HS-5 (cell line): ENCODE measurements around the gene FBLN2.

Experiments
- DNase-seq: peaks from one replicate; pipeline ENCODE4 v3.0.0-alpha.2; 2012; ENCODE audit warnings: low read depth

Gene FBLN2

DNA sequence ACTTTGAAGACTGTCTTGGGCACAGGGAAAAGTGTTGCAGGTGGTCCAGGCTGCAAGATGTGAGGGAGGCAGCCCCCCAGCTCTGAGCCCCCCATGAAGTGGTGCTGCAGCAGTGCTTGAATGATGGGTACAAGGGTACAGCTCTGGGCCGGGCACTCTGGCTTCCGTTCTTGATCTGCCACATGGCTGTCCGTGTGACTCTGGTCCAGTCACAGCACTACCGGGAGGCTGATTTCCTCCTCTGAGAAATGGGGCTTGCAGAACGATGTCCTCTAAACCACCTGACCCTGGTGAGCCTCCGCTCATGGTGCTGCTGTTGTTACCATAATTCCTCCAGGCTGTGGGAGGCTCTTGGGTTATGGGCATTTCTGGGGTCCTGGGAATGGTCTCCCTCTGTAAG is 75.1 kb downstream of the FBLN2 start:
- DNase-seq, result no peak

DNA sequence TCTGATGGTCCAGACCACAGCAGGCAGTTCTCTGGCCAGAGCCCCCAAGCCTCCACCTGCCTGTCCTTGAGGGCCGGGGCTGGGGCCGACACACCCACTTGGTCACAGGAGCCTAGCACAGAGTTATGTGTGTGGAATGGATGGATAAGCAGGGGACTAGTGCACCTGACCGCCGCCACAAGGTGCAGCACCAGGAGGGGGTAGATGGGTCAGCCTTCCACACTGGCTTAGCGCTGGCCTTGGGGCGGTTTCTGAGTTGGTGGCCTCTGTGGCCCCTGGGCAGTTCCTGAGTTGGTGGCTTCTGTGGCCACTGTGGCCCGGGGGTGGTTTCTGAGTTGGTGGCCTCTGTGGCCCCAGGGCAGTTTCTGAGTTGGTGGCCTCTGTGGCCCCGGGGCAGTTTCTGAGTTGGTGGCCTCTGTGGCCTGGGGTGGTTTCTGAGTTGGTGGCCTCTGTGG is 75.8 kb downstream of the FBLN2 start:
- DNase-seq, result no peak

DNA sequence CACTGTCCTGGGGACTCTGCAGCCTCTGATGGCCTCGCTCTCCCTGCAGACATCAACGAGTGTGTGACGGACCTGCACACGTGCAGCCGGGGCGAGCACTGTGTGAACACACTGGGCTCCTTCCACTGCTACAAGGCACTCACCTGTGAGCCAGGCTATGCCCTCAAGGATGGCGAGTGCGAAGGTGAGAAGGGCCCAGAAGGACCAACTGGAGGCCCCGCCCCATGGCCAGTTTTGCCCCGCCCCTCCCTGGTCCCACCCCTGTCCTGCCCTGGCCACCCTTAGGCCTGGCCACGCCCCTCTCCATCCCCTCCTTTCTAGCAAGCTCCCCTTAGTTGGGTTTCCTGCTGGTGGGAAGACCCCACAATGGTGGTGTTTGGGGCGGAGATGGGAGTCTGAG is 77.5 kb downstream of the FBLN2 start:
- no peak for DNase-seq

DNA sequence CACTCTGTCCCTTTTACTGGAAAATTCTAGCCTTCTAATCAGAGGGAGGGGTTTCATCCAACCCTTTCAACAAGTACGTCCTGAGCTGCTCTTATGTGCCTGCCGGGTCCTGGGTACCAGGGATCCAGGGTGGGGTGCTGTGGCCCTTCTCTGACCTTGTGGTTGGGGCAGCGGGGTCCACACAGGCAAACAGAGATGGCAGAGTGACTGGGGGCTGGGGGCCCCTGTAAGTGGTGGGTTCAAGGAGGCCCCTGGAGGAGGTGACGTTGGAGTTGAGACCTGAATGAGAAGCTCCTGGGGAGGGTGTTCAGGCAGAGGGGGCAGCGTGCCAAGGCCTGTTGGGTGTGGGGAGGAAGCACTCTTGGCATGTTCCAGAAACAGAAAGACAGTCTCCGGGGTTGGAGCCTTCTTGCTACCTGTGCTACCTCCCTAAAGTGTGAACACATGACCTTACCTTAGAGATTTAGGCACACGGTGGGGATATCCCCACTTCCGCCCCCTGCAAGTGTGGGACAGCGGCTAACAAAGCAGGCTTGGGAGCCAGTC is 78.1 kb downstream of the FBLN2 start:
- no peak for DNase-seq

DNA sequence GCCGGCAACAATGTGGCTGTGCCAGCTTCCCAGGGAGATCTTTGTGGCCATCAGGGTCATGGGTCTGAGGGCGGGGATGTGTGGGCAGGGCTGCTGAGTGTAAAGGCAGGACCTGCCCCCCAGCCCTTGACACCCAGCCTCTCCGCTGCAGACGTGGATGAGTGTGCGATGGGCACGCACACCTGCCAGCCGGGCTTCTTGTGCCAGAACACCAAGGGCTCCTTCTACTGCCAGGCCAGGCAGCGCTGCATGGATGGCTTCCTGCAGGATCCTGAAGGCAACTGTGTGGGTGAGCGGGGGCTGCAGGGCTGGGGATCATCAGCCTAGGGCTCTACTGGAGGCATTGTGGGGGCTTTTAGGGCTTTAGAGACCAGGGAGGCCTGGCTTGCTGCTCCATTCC is 78.8 kb downstream of the FBLN2 start:
- no peak for DNase-seq

DNA sequence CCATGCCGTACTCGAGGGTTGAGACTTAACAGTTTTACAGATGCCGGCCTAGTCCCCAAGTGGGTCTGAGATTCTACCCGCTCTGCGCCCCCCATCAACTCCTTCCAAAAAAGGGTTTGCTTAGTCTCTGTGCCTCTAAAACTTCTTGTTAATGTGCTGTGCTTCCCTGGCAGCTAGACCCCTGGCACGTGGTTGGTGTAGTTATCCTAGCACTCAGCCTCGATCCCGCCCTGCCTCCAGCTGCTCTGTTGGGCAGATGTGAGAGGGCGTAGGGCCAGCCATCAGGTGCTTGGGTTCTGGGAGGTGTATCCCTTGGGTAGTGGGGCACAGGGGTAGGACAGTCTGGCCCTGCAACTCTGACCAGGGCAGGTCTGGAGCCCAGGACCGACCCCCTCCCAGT is 79.5 kb downstream of the FBLN2 start:
- no peak for DNase-seq

DNA sequence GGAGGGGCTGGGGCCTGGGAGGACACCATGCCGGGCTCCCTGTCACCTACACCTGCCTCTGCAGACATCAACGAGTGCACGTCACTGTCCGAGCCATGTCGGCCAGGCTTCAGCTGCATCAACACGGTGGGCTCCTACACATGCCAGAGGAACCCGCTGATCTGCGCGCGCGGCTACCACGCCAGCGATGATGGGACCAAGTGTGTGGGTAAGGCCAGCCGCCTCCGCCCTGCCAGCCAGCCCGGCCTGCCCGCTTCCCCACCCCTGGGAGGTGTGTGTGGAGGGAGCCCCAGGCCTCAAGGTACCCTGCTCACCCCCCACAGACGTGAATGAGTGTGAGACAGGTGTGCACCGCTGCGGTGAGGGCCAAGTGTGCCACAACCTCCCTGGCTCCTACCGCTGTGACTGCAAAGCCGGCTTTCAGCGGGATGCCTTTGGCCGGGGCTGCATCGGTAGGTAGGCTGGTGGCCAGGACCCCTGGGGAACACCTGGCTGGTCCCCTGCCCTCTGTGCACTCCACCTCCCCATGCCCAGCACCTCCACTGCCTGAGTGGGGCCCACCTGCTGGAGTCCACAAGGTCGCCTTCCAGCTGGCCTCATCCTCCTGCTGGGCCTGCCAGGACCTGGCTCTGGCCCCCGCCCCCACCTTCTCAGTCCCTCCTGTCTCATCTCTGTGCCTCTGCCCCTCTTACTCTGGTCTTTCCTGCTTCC is 80.1 kb downstream of the FBLN2 start:
- DNase-seq, result no peak

DNA sequence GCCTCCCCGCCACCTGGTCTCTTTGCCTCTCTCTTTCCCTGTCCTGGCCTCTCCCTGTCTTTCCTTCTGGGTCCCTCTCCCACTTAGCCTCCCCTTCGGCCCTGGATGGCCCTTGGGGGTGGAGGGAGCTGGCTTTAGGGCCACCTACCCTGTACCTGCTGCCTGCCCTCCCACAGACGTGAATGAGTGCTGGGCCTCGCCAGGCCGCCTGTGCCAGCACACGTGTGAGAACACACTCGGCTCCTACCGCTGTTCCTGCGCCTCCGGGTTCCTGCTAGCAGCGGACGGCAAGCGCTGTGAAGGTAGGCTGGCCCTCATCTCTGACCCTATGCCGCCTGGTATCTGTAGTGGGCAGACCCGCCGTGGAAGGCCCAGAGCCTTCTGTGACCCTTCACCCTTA is 80.7 kb downstream of the FBLN2 start:
- DNase-seq, result no peak

DNA sequence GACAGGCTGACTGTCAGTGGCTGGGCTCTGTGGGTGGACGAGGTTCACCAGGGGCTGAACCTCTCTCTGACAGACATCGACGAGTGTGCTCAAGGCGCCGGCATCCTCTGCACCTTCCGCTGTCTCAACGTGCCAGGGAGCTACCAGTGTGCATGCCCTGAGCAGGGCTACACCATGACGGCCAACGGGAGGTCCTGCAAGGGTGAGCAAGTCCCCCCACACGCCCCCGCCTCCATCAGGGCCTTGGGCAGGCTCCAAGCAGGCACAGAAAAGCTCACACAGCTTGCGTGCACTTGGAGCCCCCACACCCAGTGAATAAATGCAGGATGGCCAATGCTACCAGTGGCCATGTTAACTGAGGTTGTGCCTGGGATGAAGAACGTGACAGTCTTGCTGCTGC is 82.3 kb downstream of the FBLN2 start:
- DNase-seq, result no peak

DNA sequence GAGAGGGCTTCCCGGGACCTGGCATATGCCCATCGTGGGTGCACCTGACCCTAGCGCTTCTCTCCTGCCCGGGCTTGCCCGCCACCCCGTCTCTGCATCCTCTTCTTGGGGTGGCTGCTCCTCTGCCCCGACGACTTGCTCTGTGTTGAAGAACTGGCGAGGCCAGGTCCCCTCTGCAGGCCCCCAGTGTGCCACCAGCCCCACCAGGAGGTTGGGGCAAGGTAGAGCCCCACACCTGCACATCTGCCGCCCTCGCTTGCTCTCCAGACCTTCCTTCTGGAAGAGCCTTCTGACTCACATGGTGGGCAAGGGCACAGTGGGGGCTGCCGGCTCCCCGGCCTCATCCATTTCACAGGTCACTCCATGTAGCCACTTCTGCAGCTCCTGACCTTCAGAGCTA is 84.3 kb downstream of the FBLN2 start:
- no peak for DNase-seq

DNA sequence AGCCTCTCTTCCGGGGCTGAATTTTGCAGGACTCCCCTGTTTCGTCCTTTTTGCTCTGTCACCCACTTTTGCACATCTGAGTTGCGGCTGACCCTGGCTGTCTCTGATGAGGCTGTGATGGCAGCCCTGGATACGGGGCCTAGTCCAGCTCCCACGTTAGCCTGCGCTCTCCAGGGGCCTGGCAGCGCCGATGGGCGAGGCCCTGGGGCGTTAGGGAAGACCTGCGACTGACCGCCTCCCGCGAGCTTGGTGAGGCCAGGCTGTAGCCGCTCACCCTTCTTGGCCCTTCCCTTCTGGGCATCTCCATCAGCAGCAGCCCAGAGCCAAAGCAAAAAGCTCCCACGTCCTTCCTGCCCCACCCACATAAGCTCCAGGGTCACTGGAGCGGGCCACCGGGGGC is 85.2 kb downstream of the FBLN2 start:
- DNase-seq, result no peak

DNA sequence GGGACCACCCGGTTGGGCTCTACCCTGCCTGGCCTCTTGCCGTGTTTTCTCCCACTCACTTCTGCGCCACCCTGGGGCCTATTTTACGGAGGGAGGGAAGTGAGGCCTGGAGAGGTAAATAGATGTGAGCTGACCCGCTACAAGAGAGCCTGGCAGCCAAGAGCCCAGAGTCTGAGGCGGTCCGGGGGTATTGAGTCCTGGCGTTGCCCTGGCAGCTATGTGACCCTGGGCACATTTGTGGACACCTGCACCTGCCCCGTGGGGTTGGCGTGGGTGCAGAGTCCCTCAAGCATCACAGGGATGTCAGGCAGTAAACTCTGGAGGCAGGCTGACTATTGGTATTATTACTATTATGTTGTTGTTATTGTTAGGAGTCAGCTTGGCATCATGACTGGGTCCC is 85.7 kb downstream of the FBLN2 start:
- DNase-seq, result no peak

DNA sequence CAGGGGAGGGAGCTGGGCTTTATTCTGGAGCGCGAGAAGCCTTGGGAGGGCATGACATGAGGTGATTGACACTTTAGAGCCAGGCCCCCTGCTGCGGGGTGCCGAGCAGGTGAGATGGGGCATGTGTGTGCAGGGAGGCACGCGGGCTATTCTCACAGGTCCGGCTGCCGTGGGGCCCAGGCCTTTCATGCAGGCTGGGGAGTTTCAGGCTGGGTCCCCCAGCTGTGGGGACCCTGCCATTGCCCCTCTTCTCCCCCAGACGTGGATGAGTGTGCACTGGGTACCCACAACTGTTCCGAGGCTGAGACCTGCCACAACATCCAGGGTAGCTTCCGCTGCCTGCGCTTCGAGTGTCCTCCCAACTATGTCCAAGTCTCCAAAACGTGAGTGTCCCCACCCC is 87.3 kb downstream of the FBLN2 start:
- DNase-seq, result no peak

DNA sequence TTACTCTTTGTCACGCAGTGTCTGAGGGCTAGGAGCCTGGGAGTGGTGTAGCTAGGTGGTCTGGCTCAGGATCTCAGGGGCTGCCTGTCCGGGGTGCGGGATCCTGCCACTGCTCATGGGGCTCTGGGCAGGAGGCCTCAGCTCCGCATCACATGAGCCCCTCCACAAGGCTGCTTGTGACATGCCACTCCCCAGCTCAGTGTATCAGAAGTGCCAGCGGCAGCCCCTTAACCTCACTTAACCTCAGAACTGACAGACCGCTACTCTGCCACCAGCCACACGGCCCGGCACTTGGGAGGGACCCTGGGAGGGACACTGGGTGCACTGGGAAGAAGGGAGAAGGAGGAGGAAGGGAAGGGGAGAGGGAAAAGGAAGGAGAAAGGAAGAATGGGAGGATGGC is 87.9 kb downstream of the FBLN2 start:
- no peak for DNase-seq

DNA sequence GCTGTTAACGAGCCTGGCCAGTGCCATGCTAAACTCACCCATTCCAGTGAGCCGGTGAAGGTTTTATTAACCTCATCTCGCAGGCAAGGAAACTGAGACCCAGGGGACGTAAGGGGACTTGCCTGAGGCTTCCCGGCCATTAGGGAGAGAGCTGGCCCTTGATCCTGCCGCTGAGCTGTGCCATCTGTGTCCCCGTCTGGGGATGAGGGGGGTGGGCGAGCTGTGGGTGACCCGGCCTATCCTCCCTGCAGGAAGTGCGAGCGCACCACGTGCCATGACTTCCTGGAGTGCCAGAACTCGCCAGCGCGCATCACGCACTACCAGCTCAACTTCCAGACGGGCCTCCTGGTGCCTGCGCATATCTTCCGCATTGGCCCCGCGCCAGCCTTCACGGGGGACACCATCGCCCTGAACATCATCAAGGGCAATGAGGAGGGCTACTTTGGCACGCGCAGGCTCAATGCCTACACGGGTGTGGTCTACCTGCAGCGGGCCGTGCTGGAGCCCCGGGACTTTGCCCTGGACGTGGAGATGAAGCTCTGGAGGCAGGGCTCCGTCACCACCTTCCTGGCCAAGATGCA is 88.5 kb downstream of the FBLN2 start:
- DNase-seq, result no peak

DNA sequence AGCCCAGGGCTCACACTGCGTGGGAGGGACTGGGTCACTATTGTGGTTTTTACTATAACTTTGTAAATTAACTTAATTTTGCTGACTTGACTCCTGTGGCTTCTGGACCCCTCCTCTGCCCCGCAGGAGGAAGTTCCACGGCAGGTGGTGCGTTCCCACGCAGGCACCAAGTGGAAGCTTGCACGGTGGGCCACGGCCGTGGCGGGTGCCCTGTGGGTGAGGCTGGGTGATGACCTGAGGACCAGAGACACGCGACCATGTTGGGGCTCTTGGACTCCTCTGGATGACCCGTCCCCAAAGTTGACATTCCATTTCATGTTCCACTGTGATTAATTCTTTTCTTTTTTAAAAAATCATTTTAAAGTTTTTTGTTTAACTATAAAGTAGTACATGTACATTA is 89.0 kb downstream of the FBLN2 start:
- DNase-seq, result no peak

DNA sequence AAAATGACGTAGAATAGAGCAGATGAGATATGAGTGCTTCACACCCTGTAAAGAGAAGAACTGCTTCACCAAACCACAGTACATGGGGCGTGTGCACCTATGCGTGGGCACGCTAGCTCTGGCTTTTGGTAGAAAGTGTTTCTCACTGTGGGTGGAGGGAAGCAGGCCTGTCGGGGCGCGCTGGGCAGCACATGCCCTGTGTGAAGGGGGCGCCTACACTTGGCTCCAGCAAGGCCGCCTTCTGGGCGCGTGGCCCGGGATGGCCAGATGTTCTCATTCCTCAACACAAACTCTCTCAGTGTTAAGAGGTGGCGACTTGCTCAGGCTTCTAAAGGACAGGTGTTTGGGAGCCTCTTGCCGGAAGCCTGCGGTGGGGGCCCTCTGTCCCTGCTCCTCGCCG is 90.0 kb downstream of the FBLN2 start:
- DNase-seq, result no peak

DNA sequence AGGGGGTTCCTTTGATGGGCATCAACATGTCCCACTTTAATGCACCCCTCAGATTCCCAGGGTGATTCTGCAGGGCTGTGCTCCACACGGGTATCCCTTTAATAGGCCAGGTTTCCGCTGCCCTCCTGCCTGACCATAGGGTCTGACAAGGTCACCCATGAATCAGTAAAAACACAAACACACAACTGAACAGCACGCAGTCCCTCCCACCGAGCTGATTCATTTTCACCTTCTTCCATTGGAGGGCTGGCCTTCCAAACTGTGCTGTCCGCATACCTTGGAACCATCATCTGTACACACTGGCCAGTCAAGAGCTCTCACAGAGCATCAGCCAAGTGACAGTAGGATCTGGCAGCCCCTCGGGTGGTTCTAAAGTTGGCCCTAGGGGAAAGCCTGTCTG is 93.7 kb downstream of the FBLN2 start:
- DNase-seq, result no peak

DNA sequence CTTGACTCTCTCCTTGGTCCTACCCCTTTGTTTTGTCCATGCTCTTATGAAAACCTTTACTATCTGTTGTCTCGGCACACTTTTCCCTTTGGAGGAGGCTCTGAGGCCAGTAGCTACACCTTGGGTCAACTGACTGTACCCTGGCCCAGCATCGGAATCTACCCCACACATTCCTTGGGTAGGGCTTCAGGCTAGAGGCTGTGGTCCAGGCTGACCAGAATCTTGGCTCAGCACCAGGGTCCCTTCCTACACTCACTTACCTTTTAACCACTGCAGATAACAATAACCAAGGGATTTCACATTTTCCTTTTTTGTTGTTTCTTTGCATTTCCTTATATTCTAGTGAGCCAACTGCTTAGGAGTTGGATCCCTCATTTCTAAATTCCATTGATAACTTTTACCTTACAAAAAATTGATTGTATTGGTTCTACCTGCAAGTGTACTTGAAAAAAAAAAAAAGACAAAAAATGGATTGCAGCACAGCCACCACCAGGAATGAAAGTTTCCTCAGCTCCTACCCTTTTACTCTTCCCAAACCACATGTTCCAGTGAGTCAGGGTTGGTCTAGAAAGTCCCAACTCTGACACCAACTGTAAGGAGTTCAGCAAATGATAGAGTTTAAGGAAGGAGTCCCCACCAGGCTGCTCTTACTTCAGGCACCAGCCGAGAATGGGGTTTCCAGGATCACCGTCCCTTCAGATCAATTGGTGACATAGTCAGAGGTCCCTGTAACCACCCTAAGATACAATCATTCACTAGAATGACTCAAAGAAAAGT is 95.6 kb downstream of the FBLN2 start:
- DNase-seq, result no peak

DNA sequence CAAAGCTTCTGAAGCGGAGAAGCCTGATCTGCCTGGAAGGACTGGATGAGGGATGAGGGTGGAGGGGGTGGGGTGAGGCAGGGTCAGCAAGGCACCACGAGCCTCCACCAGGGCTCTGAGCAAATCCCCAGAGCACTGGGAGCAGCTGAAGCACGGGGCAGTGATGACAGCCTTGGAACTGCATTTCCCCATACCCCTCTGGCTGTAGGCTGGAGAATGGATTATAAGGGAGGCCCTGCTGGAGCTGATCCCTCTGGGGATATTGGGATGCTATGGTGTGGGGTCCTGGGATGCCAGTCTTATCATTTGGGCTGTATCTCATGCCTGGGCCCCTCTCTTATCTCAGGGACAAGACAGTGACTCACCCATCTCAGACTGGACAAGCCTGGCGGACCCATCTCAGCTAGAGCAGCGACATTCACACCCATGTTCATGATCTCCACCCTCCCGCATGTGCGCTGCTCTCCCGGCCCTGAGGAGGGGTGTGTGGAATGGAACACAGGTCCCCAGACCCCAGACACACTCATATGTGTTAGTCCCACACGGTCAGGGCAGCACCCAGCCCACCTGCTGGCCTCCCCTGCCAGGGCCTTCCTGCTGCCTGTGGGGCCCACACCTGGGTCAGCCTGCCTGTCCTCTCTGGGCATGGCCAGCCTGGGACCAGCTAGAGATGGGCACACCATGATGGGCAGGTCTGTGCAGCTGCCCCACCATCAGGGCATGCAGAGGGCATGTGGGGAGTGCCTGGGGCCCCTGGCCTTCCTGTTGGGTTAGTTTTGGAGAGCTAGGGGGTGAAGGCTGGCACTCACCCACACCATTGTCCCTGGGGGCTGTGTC is 97.1 kb downstream of the FBLN2 start:
- DNase-seq, result no peak

DNA sequence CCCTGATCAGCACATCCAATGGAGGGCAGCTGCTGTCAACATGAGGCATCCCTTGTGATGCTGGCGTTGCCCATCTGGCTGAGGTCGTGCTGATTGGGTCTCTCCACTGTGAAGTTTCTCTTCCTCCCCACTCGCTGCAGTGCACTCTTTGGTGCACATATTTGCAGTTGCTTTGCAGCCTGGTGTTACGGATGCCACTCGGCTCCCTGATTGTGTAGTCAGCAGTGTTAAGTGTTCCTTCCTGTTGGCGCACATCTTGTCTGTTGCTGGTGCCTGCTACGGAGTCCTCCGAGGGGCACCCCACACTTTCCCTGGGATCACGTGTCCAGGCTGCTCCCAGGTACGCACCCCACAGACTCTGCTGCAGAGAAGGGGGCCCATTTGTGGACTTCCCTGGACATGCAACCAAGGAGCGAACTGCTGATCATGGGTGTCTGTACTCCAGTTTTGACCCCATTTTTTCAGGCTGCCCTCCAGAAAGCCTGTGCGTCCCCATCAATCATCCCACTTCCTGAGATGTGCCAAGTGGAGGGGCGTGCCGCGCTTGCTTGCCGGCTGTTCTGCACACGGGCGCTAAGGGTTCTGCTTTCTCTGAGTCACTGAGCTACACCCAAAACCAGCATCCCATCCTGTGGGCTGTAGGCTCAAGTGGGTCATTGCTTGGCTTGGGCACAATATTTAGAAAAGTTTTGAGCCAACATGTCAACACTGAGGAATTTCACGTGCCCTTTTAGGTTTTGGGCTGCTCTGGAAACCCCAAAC is 98.6 kb downstream of the FBLN2 start:
- DNase-seq, result peak; percentile 9
